ENCODE data around the gene PLCB1.

Gene PLCB1

GRCh38 chr20:8744228-8744844 is 612.3 kb downstream of the PLCB1 start:
- no peaks in the 10 kb centered on the region for H3K27me3 ChIP-seq (ENCODE audit: control insufficient read depth, low read length)
- H3K27ac ChIP-seq (ENCODE audit: low read depth, low read length), result no peak overlapping the region
- no peaks in the 10 kb centered on the region for H4K20me1 ChIP-seq (ENCODE audit: control insufficient read depth, insufficient read depth, low read depth, low read length)
- TF ChIP-seq EZH2phosphoT487 (IDR thresholded peaks at IDR 0.05; ENCODE audit: borderline replicate concordance, low read length) (no peak), CTCF (IDR thresholded peaks at IDR 0.05; ENCODE audit: low read depth, low read length, poor library complexity, severe bottlenecking) (no peak)
- H3K79me2 ChIP-seq (ENCODE audit: control insufficient read depth, low read length), result no peaks in the 10 kb centered on the region
- no peak overlapping the region for H3K4me2 ChIP-seq (ENCODE audit: low read length)
- no peak overlapping the region for H3K4me3 ChIP-seq (ENCODE audit: low read length)
- H3K9me3 ChIP-seq (ENCODE audit: control insufficient read depth, insufficient read depth, low read length), result no peaks in the 10 kb centered on the region
- H3K36me3 ChIP-seq (ENCODE audit: control insufficient read depth, low read length), result no peaks in the 10 kb centered on the region
- H3K9me2 ChIP-seq (replicated peaks; ENCODE audit: control insufficient read depth, low read length), result no peaks in the 10 kb centered on the region
- H3K4me1 ChIP-seq (ENCODE audit: control insufficient read depth, low read length), result no peaks in the 10 kb centered on the region
- no peaks in the 10 kb centered on the region for H3F3A ChIP-seq (ENCODE audit: control insufficient read depth, insufficient read depth)

GRCh38 chr20:8749101-8749500 is 617.0 kb downstream of the PLCB1 start:
- Histone ChIP-seq H3K79me2 (ENCODE audit: control insufficient read depth, low read length) (no peaks in the 10 kb centered on the region), H3F3A (ENCODE audit: control insufficient read depth, insufficient read depth) (no peaks in the 10 kb centered on the region), H3K27ac (ENCODE audit: low read depth, low read length) (no peak overlapping the region), H3K4me1 (ENCODE audit: control insufficient read depth, low read length) (no peaks in the 10 kb centered on the region), H3K27me3 (ENCODE audit: control insufficient read depth, low read length) (no peaks in the 10 kb centered on the region), H3K9me2 (replicated peaks; ENCODE audit: control insufficient read depth, low read length) (no peaks in the 10 kb centered on the region), H3K9me3 (ENCODE audit: control insufficient read depth, insufficient read depth, low read length) (no peaks in the 10 kb centered on the region), H3K4me3 (ENCODE audit: low read length) (no peak overlapping the region), H4K20me1 (ENCODE audit: control insufficient read depth, insufficient read depth, low read depth, low read length) (no peaks in the 10 kb centered on the region), H3K36me3 (ENCODE audit: control insufficient read depth, low read length) (no peaks in the 10 kb centered on the region), H3K4me2 (ENCODE audit: low read length) (no peak overlapping the region)
- TF ChIP-seq CTCF (IDR thresholded peaks at IDR 0.05; ENCODE audit: low read depth, low read length, poor library complexity, severe bottlenecking) (no peak), EZH2phosphoT487 (IDR thresholded peaks at IDR 0.05; ENCODE audit: borderline replicate concordance, low read length) (no peak)

- H3K4me3 ChIP-seq (ENCODE audit: low read length), result no peak overlapping the region
- H3K79me2 ChIP-seq (ENCODE audit: control insufficient read depth, low read length), result no peaks in the 10 kb centered on the region
- no peaks in the 10 kb centered on the region for H4K20me1 ChIP-seq (ENCODE audit: control insufficient read depth, insufficient read depth, low read depth, low read length)
- H3K9me2 ChIP-seq (replicated peaks; ENCODE audit: control insufficient read depth, low read length), result no peaks in the 10 kb centered on the region
- no peaks in the 10 kb centered on the region for H3F3A ChIP-seq (ENCODE audit: control insufficient read depth, insufficient read depth)
- no peaks in the 10 kb centered on the region for H3K27me3 ChIP-seq (ENCODE audit: control insufficient read depth, low read length)
- TF ChIP-seq EZH2phosphoT487 (IDR thresholded peaks at IDR 0.05; ENCODE audit: borderline replicate concordance, low read length) (no peak), CTCF (IDR thresholded peaks at IDR 0.05; ENCODE audit: low read depth, low read length, poor library complexity, severe bottlenecking) (no peak)
- H3K27ac ChIP-seq (ENCODE audit: low read depth, low read length), result no peak overlapping the region
- no peaks in the 10 kb centered on the region for H3K9me3 ChIP-seq (ENCODE audit: control insufficient read depth, insufficient read depth, low read length)
- H3K4me1 ChIP-seq (ENCODE audit: control insufficient read depth, low read length), result no peaks in the 10 kb centered on the region
- H3K4me2 ChIP-seq (ENCODE audit: low read length), result no peak overlapping the region
- no peaks in the 10 kb centered on the region for H3K36me3 ChIP-seq (ENCODE audit: control insufficient read depth, low read length)
These were observed 617.9 kb downstream of the PLCB1 start for GRCh38 chr20:8749986-8750385.
